DMS153 treated with DMSO at 0.1 percent for 48 hours (cell line): ENCODE measurements around the gene GSE1.

Experiments used
- DNase-seq: peaks from one replicate; lab custom pipeline; 2025; ENCODE audit not compliant: unreplicated experiment; lab: John Stamatoyannopoulos, UW

Gene GSE1

GRCh38 chr16:85612801-85613603, at the start of gene GSE1:
Gene GSE1, plus strand, starts transcription at chr16:85613322. Its CDS starts 70 bp downstream, at chr16:85613392.
- peak; percentile 94 for DNase-seq

DNA sequence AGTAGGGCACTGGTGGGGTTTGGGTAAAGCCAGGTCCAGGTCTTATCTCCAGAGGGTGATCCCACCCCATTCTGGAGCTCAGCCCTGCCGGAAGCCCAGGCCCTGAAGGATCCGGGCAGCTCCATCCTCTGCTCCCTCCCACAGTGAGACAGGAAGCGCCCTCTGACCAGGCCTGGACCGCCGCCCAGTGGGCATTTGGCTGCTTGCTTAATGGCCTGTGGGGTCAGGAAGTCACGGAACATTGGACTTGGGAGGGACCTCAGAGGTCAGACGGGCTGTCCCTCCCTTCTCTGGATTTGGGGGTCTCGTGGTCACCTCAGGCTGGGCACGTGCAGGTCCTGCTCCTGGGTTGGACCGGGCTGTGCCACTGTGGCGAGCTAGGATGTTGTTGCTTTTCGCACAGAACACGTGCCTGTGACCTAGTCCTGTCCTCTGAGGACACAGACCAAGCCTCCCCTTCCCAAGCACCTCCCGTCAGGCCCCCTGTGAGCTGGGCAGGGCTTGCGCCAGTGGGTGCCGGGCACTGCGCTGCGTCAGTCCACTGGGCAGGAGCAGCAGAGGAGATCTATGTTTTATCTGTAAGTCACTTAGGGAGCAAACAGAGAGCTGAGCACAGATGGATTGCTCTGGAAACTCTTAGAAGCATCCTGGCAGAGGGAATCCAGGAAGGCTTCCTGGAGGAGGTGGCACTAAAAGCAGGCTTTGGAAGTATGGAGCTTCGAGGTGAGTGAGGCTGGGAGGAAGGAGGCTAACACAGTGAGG, 49.4 kb upstream of the GSE1 start:
- no peak for DNase-seq

GRCh38 chr16:85564277-85565051, 48.7 kb upstream of the GSE1 start:
- no peak for DNase-seq

GRCh38 chr16:85565340-85565739, 47.8 kb upstream of the GSE1 start:
- no peak for DNase-seq

DNA sequence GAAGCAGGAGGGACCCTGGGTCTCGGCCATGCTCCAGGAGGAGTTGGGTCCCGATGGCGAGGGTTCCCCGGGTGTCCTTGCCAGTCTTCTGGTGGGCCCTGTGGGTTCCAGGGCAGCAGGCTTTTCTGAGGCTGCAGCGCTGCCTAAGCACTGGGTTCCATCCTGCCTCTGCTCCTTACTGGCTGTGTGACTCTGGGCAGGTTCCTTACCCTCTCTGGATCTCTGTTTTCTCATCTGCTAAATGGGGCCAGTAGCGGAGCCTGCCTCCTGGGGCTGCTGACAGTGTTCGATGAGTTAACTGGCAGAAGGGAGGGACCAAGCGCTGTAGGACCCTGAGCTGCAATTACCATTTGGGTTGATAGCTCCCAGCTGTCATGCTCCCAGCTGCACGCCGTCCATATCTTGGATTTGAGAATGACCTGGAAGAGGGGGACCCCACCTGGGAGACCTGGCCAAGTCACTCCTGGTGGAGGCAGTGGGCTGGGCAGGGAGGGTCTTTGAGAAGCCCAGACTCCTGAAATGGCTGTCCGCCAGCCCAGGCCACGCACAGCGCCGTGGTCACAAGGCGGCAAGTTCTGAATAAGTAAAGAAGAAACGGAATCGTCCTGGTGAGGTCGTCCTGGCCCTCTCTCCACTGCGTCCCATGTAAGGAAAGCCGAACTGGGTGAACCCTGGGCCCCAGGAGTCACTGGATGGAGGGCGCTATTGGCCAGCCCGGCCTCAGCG, 47.2 kb upstream of the GSE1 start:
- no peak for DNase-seq

GRCh38 chr16:85566561-85567100, 46.5 kb upstream of the GSE1 start:
- DNase-seq = no peak

DNA sequence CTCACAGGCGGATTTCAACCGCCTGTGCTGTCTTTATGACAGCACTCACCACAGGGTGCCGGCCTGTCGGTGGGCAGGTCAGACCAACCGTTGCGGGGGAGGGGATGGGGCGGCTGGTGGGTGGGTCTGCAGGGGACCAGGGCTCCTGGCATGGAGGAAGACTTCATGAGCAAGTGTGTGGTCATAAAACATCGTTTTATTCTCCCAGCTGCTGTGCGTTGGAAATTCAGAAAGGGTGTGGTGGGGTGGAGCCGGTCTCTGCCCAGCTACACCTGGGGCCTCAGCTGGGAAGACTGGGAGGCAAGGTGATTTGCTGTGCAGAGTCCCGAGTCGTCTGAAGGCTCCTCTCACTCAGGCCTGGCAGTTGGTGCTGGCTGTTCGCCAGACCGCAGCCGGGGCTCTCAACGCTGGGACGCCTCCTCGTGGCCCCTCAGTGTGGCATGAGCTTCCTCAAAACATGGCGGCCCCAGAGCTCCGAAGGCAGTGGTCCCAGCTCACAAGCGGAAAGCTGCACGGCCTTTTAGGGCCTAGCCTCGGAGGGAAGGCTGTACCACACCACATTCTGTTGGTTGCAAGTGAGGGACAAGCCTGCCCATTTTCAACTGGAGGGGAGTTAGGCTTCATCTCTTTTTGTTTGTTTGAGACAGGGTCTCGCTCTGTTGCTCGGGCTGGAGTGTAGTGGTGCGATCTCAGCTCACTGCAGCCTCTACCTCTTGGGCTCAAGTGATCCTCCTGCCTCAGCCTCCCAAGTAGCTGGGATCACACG, 45.8 kb upstream of the GSE1 start:
- no peak for DNase-seq

DNA sequence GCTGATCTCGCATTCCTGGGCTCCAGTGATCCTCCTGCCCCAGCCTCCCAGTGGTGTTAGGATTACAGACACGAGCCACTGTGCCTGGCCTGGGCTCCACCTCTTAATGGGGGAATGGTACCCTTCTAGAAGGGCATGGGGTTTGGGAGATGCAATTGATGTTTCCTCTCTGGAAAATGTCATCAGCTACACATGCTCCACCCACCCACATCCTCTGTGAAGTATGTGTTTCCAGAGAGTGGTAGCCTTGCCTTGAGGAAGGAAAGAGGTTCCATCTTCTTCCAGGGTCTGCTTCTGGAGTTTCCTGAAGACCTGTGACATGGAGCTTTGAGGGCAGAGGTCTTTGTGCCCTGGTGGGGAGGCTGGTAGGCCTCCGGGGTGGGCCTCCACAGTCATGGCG, 45.2 kb upstream of the GSE1 start:
- DNase-seq = no peak

DNA sequence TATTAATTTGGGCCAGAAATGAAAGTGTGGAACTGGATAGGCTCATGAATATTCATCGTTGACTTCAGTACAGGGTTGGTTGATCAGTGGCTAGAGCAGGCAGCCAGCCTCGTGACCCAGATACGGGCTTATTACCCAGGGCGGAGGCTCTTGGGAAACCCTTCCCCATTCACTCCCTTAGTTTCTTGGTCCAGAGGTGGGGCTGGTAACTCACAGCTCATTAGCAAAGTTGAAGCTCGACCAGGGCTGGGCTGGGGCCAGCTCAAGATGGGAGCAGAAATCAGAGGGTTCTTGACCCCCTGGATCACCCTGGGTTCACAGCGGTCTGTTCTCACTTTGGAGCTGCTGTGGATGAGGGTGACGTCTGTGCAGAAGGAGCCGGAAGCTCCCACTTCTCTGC, 44.6 kb upstream of the GSE1 start:
- no peak for DNase-seq

GRCh38 chr16:85569039-85569614, 44.0 kb upstream of the GSE1 start:
- no peak for DNase-seq

GRCh38 chr16:85569615-85570212, 43.4 kb upstream of the GSE1 start:
- DNase-seq = peak; percentile 30

DNA sequence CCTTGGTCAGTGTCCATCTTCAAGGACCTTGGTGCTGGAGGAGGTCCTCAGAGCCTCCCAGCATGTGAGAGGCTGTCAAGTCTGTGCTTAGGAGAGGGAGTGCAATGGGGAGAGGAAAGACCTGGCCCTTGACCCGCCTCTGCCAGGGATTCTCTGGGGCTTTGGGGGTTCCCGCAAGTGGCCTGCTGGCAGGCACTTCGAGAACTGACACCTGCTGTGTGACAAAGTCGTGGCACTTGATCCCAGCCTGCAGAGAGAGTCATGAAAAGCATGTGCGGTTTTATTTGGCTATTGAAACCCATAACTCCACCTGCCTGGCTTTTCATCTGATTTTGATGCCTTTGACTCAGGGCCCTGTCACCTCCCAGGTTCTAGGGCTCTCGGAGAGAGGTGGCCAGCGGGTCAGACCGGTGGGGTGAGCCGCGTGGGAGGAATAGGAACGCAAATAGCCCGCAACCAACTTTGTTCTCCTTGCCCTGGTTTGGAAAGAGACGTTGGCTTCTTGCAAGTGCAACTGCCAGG, 42.8 kb upstream of the GSE1 start:
- DNase-seq = no peak

GRCh38 chr16:85570735-85571562, 42.2 kb upstream of the GSE1 start:
- DNase-seq = no peak

GRCh38 chr16:85571563-85571812, 41.6 kb upstream of the GSE1 start:
- no peak for DNase-seq

DNA sequence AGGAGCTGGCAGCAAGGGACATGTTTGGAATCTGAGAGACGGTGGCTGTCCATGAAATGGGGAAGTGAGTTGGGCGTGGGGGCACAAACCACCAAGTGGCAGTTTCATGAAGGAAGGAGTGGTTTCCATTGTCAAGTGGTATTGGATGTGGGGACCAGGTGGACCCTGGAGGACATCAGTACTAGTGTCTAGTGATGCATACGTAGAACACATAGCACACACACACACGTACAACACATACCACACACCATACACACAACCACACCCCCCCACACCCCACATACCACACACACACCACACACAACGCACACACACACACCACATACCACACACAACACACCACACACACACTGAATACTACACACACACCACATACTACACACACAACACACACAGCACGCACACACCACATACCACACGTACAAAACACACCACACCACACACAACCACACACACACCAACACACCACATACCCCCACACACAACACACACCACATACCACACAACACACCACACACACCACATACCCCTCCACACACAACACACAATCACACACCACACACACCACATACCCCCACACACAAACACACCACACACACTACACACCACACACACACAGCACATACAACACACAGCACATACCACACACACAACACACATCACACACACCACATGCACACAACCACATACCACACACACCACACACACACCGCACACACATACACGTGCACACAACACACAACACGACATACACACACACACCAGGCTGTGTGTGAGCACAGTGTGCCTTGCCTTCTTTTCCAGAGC, 41.1 kb upstream of the GSE1 start:
- DNase-seq = no peak

DNA sequence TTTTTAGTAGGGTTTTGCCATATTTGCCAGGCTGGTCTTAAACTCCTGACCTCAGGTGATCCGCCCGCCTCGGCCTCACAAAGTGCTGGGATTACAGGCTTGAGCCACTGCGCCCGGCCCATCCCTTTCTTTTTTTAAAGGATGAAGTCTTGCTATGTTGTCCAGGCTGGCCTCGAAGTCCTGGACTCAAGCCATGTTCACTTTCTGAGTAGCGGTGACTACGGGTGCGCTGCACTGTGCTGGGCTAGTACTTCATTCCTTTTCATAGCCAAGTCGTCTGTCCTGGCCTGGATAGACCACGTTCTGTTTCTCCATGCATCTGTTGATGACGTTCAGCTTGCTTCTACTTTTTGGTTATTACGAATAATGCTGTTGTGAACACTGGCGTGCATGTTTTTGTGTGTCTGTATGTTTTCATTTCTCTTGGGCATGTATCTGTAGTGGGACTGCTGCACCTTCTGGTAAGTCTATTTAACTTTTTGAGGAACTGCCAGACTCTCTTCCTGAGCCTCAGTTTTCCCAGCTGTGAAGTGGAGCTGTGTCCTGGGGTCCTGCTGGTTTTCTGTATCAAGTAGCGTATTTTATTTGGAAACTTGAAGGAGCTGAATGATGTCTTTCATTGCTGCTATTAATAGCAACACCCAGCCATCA, 40.0 kb upstream of the GSE1 start:
- no peak for DNase-seq
